Endothelial cell of umbilical vein (primary cell): ENCODE data around the gene TBC1D8. TPM values are rescaled to one million over a fixed set of nuclear protein-coding genes. Genes with fewer than 3 reads are reported as not detected.

ENCODE experiments used
- BruUV-seq: library from RNA; stranded (reverse); fragments of 400-500 nt; replicated peaks from 2 replicates; lab custom pipeline; 2021; lab: Mats Ljungman, UMichigan
- CTCF ChIA-PET: fragments of 300-600, 350-600 bp; sonication (Branson Sonifier 250); formaldehyde crosslinking; loops from one replicate; lab custom pipeline; 2021; ENCODE audit warnings: antibody characterized with exemption, inconsistent platforms; lab: Charles Lee
- POLR2A ChIA-PET: fragments of 300-600, 350-600 bp; sonication (Branson Sonifier 250); formaldehyde crosslinking; loops from one replicate; lab custom pipeline; 2021; ENCODE audit warnings: antibody characterized with exemption, inconsistent platforms; lab: Charles Lee
- DNase-seq: peaks from one replicate; pipeline ENCODE4 v3.0.0-alpha.2; 2011; ENCODE audit warnings: low read depth, low spot score
- FAIRE-seq: peaks from 2 replicates; lab custom pipeline; 2011; peaks lifted over from hg19 to GRCh38; lab: Jason Lieb, UNC
- H2AFZ ChIP-seq: 2 replicates; pipeline ENCODE4 v1.6.0; 2012; ENCODE audit warnings: low read depth, low read length, control low read depth, inconsistent platforms
- H3K27ac ChIP-seq: 2 replicates; pipeline ENCODE4 v1.5.1; 2011; ENCODE audit warnings: low read depth, mild to moderate bottlenecking, control low read depth, low read length, moderate library complexity; ENCODE audit not compliant: insufficient read depth
- H3K27me3 ChIP-seq, 2 experiments: 2 replicates each; pipeline versions ENCODE4 v1.6.0 to v1.6.1; 2011; ENCODE audit warnings: low read length in 2 of 2, mixed read lengths in 1 of 2; ENCODE audit not compliant: control insufficient read depth in 2 of 2, insufficient read depth in 2 of 2
- H3K36me3 ChIP-seq, 2 experiments: 2 replicates in 1 of 2; 3 replicates in 1 of 2; pipeline ENCODE4 v1.5.1; 2011; ENCODE audit warnings: low read length in 2 of 2, mild to moderate bottlenecking in 1 of 2, moderate library complexity in 1 of 2; ENCODE audit not compliant: control insufficient read depth in 2 of 2, insufficient read depth in 2 of 2; ENCODE audit errors: extremely low read depth in 1 of 2
- H3K4me1 ChIP-seq: 3 replicates; pipeline ENCODE4 v1.5.1; 2011; ENCODE audit warnings: mild to moderate bottlenecking, low read length; ENCODE audit not compliant: control insufficient read depth, insufficient read depth; ENCODE audit errors: extremely low read depth
- H3K4me2 ChIP-seq: 2 replicates; pipeline ENCODE4 v1.6.1; 2011; ENCODE audit warnings: low read length, control low read depth, mixed read lengths; ENCODE audit not compliant: insufficient read depth
- H3K4me3 ChIP-seq, 3 experiments: fragments of 200-600 bp in 1 of 3; sonication (generic), shearing (Covaris generic) in 1 of 3; replicated peaks in 1 of 3; 2 replicates each; pipeline ENCODE4 v1.5.1; 2011 to 2016; ENCODE audit warnings: control low read depth in 3 of 3, low read length in 3 of 3, mild to moderate bottlenecking in 2 of 3, inconsistent platforms in 1 of 3, low read depth in 1 of 3, moderate library complexity in 1 of 3; ENCODE audit not compliant: insufficient read depth in 1 of 3
- H3K79me2 ChIP-seq: 2 replicates; pipeline ENCODE4 v1.6.0; 2012; ENCODE audit warnings: low read length, inconsistent platforms; ENCODE audit not compliant: control insufficient read depth, insufficient read depth
- H3K9ac ChIP-seq: replicated peaks from 2 replicates; pipeline ENCODE3; 2011; ENCODE audit warnings: low read length, control low read depth; ENCODE audit not compliant: insufficient read depth; ENCODE audit errors: extremely low read depth
- H3K9me1 ChIP-seq: replicated peaks from 3 replicates; pipeline ENCODE4 v1.6.0; 2011; ENCODE audit warnings: mild to moderate bottlenecking, low read length; ENCODE audit not compliant: control insufficient read depth, insufficient read depth; ENCODE audit errors: extremely low read depth
- H3K9me3 ChIP-seq: replicated peaks from 2 replicates; pipeline ENCODE4 v1.5.1; 2012; ENCODE audit warnings: low read length, inconsistent platforms; ENCODE audit not compliant: control insufficient read depth, insufficient read depth
- H4K20me1 ChIP-seq: replicated peaks from 2 replicates; pipeline ENCODE3; 2011; ENCODE audit warnings: mild to moderate bottlenecking, low read length; ENCODE audit not compliant: control insufficient read depth, insufficient read depth; ENCODE audit errors: extremely low read depth
- CTCF ChIP-seq, 2 donors: IDR thresholded peaks; 1 replicate in 1 of 2; 2 replicates in 1 of 2; pipeline ENCODE4 v1.5.1; 2011; ENCODE audit warnings: low read length in 2 of 2, mild to moderate bottlenecking in 2 of 2, moderate library complexity in 2 of 2, control low read depth in 1 of 2, inconsistent platforms in 1 of 2, low read depth in 1 of 2; ENCODE audit not compliant: insufficient read depth in 1 of 2; ENCODE audit errors: extremely low read depth in 1 of 2
- EZH2 ChIP-seq: IDR thresholded peaks from 2 replicates; pipeline ENCODE4 v1.6.1; 2012; ENCODE audit warnings: borderline replicate concordance, low read depth, mild to moderate bottlenecking, moderate library complexity, low read length, inconsistent platforms; ENCODE audit not compliant: severe bottlenecking
- FOS ChIP-seq: IDR thresholded peaks from 2 replicates; pipeline ENCODE4 v1.6.1; 2011; ENCODE audit warnings: mild to moderate bottlenecking, low read length, moderate library complexity, borderline replicate concordance; ENCODE audit not compliant: insufficient read depth
- GATA2 ChIP-seq: IDR thresholded peaks from 2 replicates; pipeline ENCODE4 v1.7.0; 2011; ENCODE audit warnings: low read depth, mild to moderate bottlenecking, moderate library complexity, mixed read lengths, low read length; ENCODE audit not compliant: insufficient read length, insufficient read depth
- JUN ChIP-seq: IDR thresholded peaks from 2 replicates; pipeline ENCODE4 v1.6.1; 2011; ENCODE audit warnings: borderline replicate concordance, low read depth; ENCODE audit not compliant: insufficient read length, insufficient read depth
- MAX ChIP-seq: IDR thresholded peaks from 2 replicates; pipeline ENCODE4 v1.6.1; 2011; ENCODE audit not compliant: insufficient read depth, insufficient read length
- MYC ChIP-seq: IDR thresholded peaks from one replicate; pipeline ENCODE4 v1.6.1; 2011; ENCODE audit warnings: mild to moderate bottlenecking, low read depth, low read length
- POLR2A ChIP-seq: IDR thresholded peaks from 2 replicates; pipeline ENCODE4 v1.6.1; 2012; ENCODE audit warnings: low read depth, mild to moderate bottlenecking, control low read depth, low read length
- POLR2AphosphoS5 ChIP-seq: IDR thresholded peaks from 2 replicates; pipeline ENCODE4 v1.6.1; 2012; ENCODE audit warnings: low read depth, mild to moderate bottlenecking, control low read depth, low read length, moderate library complexity; ENCODE audit not compliant: insufficient read depth
- dilution Hi-C: fragments of 300-500 bp; cut with MboI; formaldehyde crosslinking; loops from one replicate; pipeline ENCODE4 v1.15.0; 2019; ENCODE audit warnings: low sequenced_read_pairs; ENCODE audit not compliant: extremely low pct_ligation_motif_present
- intact Hi-C: fragments of 100-400 bp; cut with micrococcal nuclease; formaldehyde crosslinking; loops from one replicate; pipeline ENCODE4 v1.10.0; 2022
- polyA plus RNA-seq, 4 experiments: library from polyadenylated mRNA; depleted of rRNA in 3 of 4; stranded (reverse) in 3 of 4; unstranded in 1 of 4; fragments of >200 nt; gene quantifications; 2 replicates each; pipeline versions ENCODE4 v1.2.1 to v1.2.3, GENCODE V29; 2011 to 2012; ENCODE audit warnings: missing spikeins in 1 of 4
- total RNA-seq: library from RNA; stranded (reverse); gene quantifications from 2 replicates; pipeline ENCODE4 v1.2.3, GENCODE V29; 2021

The TBC1D8 gene
- total and polyA plus RNA-seq, 2 donors (not counting 3 experiments of a cell fraction or from before 2014, with no cell fraction given), result 28.5 to 32.1 TPM

GRCh38 chr2:100978582-100979191, 172.5 kb downstream of the TBC1D8 start:
- Histone ChIP-seq H2AFZ (no peak overlapping the region), H3K4me1 (peaks cover 12% of the 10 kb centered on the region), H3K27ac (peak overlapping the region; percentile 83), H3K9ac (peak overlapping the region; percentile 67), H3K9me3 (no peaks in the 10 kb centered on the region), H4K20me1 (no peaks in the 10 kb centered on the region), H3K36me3 (peaks cover 7 to 25% of the 10 kb centered on the region in 2 experiments), H3K4me2 (peak overlapping the region; percentile 69), H3K27me3 (no peaks in the 10 kb centered on the region), H3K4me3 (no peak overlapping the region), H3K79me2 (no peaks in the 10 kb centered on the region), H3K9me1 (no peaks in the 10 kb centered on the region)
- DNase-seq, result peak; percentile 84
- TF ChIP-seq FOS (peak; percentile 38), MAX (no peak), POLR2AphosphoS5 (peak; percentile 38), EZH2 (no peak), POLR2A (peak; percentile 48), JUN (no peak), GATA2 (no peak), CTCF (IDR thresholded peaks at IDR 0.05; ENCODE audit: extremely low read depth in 1 of 2, insufficient read depth in 1 of 2, low read depth in 1 of 2, low read length in 2 of 2) (no peak), MYC (no peak)
- POLR2A ChIA-PET, result no interaction called here
- dilution Hi-C loops (no loop called here), intact Hi-C loops (loop anchor here (1.0 kb wide), 1 partner anchor 99 kb away; no protein-coding TSS in a partner anchor)
- TSS peak; percentile 70 for BruUV-seq
- FAIRE-seq, result peak; percentile 42
- CTCF ChIA-PET, result interaction anchor here (0.9 to 3.9 kb wide), 4 partner anchors 9 to 248 kb away, joined by 3 to 22 read pairs (median 4); no protein-coding TSS in a partner anchor
